Stimulated activated CD4-positive, alpha-beta T cell treated with anti-CD3 and anti-CD28 coated beads, Interleukin-4, amount 100 ng/mL, for 1 hour (primary cell): ENCODE results near the gene SETD2.
A peak's percentile ranks its signal among the peaks of the same experiment; 100 is the strongest.

Experiments used
- DNase-seq: peaks from one replicate; pipeline ENCODE4 v3.0.0-alpha.2; 2020

Gene SETD2

DNA sequence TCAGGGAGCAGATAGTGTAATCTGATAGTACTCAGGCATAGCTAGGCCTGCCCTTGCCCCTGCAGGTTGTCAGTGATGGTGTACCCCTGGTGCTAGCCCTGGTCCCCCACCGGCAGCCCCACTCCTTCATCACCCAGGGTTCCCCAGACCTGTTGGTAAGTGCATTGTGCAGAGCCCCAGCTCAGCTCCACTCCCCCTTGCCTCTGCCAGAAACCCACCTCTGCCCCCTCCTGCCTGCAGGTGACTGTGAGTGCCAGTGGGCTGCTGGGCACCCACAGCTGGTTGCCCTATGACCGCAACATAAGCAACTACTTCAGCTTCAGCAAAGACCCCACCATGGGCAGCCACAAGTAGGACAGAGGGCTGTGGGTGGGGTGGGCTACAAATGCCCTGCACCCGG is 156.9 kb downstream of the SETD2 start:
- DNase-seq: peak; percentile 1

DNA sequence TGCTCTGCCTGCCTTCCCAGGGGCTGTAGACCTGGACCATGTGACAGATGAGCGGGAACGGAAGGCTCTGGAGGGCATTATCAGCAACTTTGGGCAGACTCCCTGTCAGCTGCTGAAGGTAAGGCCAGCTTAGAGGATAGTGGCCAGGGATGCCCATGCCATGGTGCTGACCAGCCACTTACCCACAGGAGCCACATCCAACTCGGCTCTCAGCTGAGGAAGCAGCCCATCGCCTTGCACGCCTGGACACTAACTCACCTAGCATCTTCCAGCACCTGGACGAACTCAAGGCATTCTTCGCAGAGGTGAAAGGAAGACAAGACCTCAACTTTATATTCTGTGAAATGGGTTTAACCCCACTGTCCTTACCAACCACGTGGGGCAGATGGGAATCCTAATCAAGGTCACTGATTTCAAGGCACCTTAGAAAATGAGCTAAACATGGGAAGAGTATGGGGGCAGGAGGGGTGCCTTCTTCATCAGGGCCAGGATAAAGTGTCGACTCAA is 157.7 kb downstream of the SETD2 start:
- DNase-seq: no peak

DNA sequence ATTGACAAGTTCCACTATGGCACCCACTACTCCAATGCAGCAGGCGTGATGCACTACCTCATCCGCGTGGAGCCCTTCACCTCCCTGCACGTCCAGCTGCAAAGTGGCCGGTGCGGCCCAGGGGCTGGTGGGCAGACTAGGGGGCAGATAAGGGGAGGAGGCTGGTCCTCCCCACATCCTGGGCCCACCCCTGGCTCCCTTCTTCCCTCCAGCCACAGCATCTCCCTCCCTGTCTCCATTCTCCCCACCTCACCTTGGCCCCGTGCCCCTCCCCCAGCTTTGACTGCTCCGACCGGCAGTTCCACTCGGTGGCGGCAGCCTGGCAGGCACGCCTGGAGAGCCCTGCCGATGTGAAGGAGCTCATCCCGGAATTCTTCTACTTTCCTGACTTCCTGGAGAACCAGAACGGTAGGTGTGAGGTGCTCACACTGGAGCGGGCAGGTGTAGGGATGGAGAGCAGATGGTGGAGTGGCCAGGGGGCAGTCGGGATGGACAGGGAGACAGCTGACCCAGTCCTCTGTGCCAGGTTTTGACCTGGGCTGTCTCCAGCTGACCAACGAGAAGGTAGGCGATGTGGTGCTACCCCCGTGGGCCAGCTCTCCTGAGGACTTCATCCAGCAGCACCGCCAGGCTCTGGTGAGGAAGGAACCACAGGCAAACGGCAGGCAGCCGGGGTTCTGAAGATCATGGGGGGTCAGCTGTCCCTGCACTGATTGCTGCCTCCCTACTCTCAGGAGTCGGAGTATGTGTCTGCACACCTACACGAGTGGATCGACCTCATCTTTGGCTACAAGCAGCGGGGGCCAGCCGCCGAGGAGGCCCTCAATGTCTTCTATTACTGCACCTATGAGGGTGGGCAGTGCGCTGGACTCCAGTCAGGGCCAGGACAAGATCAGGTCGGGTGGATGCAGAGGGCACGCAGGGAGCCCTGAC is 158.4 kb downstream of the SETD2 start:
- no peak for DNase-seq

DNA sequence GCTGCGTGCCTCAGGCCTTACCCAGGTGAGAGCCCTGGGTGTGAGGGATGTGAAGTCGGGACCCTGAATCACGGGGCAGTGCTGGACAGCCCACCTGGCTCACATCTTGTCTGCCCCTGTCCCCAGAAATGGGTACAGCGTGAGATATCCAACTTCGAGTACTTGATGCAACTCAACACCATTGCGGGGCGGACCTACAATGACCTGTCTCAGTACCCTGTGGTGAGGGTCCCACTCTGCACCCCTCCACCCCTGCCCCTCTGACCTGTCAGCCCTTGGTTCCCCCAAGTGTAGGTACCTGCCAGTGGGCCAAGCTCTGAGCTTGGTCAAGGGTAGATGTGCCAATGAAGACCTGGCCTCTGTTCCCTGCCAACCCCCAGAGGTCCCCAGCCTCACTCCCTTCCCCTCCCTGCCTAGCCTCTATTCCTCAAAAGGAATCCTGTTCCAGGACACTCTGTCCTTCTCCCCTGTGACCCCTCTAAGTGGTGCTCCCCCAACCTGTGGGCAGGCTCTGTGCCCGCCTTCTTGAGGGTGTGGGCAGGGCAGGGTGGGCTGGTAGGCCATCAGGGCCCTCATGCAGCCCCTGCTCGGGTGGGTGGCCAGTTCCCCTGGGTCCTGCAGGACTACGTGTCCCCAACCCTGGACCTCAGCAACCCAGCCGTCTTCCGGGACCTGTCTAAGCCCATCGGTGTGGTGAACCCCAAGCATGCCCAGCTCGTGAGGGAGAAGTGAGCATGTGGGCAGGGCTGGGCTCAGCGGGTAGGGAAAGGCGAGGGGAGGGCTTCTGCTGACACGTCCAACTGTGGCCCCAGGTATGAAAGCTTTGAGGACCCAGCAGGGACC is 159.3 kb downstream of the SETD2 start:
- DNase-seq: no peak

DNA sequence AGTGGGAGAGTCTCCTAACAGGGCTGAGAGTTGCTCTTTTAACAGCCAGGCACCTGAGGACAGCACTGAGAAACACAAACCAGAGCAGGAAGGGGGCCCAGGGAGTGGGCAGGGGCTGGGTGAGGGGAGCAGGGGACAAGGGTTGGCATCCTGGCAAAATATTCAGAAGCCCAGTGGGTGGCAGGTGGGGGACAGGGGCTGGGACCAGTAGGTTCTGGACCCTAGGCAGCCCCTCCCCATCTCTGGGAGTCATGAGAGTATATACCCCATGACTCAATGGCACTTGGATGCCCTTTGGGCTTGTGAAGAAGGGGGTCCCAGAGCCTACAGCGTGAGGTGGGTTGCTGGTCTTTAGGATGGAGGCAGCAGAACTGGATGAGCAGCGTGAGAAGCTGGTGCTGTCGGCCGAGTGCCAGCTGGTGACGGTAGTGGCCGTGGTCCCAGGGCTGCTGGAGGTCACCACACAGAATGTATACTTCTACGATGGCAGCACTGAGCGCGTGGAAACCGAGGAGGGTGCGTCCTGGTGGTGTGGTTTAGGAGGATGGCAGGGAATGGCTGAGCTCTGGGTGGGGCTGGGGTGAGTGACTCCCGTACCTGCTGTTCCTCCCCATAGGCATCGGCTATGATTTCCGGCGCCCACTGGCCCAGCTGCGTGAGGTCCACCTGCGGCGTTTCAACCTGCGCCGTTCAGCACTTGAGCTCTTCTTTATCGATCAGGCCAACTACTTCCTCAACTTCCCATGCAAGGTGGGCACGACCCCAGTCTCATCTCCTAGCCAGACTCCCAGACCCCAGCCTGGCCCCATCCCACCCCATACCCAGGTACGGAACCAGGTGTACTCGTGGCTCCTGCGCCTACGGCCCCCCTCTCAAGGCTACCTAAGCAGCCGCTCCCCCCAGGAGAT is 160.2 kb downstream of the SETD2 start:
- peak; percentile 1 for DNase-seq

DNA sequence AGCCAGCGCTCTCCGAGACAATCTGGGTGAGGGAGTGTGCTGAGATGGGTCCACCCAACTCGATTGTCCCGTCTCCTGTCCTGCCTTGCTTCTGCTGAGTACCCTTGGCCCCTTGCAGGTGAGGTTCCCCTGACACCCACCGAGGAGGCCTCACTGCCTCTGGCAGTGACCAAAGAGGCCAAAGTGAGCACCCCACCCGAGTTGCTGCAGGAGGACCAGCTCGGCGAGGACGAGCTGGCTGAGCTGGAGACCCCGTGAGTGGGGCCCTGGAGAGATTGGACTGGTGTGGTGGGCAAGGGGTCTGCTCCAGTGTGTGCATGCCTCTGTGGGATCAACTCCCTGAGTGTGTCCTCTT is 160.9 kb downstream of the SETD2 start:
- DNase-seq: no peak

DNA sequence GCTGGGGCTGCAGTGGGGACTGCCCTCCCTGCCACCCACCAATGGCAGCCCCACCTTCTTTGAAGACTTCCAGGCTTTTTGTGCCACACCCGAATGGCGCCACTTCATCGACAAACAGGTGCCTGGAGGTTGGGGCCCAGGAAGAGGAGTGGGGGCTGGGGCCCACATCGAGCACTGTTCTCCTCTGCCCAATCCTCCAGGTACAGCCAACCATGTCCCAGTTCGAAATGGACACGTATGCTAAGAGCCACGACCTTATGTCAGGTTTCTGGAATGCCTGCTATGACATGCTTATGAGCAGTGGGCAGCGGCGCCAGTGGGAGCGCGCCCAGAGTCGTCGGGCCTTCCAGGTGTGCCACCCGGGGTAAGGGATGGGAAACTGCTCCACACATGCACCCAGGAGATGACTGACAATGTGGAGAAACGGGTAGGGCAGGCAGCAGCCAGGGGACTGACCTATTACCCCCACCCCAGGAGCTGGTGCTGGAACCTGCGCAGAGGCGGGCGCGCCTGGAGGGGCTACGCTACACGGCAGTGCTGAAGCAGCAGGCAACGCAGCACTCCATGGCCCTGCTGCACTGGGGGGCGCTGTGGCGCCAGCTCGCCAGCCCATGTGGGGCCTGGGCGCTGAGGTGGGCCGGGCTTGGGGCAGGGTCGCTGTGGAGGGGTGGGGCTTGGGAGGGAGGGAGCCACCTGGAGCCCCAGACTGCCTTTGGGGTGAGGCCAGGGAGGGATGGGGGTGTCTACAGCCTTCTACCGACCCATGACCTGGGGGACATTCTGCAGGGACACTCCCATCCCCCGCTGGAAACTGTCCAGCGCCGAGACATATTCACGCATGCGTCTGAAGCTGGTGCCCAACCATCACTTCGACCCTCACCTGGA is 161.5 kb downstream of the SETD2 start:
- DNase-seq: peak; percentile 2

DNA sequence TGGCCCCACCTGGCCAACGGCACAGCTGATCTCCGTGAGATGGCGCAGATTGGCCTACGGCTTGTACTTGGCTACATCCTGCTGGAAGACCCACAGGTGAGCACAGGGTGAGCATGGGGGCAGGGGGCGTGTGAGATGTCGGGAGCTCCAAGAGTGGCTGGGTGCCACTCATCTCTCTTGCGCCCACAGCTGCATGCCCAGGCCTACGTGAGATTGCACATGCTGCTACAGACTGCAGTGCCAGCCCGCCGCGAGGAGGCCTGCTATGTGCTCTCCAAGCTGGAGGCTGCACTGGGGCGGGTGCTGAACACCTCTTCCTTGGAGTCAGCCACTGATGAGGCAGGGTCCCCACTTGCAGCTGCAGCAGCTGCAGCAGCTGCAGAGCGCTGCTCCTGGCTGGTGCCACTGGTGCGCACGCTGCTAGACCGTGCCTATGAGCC is 162.2 kb downstream of the SETD2 start:
- peak; percentile 1 for DNase-seq

DNA sequence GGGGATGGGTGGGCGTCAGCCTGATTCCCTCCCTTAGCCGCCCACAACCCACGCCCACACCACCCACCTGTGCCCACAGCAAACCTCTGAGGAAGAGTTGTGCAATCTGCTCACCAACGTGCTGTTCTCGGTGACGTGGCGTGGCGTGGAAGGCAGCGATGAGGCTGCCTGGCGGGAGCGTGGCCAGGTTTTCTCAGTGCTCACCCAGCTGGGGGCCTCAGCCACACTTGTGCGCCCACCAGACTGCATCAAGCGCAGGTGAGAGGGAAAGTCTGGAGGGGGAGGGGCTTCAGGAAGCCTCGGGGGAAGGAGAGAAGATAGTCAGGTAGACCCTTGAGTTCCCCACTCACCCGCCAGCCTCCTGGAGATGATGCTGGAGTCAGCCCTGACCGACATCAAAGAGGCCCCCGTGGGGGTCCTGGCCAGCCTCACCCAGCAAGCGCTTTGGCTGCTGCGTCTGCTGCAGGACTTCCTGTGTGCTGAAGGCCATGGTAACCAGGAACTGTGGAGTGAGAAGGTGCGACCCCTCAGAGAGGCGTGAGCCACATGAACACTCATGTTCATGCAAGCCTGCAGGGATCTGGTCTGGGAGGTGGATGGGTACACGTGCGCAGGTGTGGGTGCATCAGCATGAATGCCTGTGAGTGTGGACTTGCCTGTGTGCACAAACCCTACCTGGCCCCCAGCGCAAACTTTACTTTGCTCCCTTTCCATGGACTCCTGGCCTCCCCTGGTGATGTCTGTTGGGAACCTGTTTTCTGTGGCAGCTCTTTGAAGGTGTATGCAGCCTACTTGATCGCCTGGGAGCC is 162.8 kb downstream of the SETD2 start:
- DNase-seq: peak; percentile 1

DNA sequence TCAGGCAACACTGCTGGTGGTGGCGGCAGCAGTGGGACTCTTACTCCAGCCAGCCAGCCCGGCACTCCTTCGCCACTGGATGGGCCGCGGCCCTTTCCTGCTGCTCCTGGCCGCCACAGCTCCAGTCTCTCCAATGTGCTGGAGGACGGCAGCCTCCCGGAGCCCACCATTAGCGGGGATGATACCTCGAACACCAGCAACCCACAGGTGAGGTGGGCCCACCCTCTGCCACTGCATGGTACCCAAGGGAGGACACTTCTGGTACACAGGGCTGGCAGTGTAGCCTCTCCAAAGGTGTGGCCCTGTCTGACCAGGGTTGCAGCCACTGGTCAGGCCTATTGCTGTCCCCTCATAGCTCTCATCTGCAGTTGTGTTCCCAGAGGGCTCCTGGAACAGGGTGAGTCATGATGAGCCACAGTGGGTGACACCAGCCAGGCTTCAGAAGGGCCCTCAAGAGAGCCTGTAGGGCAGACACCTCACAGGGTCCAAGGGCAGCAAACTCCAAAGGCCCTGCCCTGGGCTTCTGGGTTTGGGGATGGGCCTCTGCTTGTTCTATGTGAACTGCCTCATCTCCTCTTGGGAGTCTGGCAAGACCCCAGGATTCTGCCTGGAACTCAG is 163.6 kb downstream of the SETD2 start:
- no peak for DNase-seq

DNA sequence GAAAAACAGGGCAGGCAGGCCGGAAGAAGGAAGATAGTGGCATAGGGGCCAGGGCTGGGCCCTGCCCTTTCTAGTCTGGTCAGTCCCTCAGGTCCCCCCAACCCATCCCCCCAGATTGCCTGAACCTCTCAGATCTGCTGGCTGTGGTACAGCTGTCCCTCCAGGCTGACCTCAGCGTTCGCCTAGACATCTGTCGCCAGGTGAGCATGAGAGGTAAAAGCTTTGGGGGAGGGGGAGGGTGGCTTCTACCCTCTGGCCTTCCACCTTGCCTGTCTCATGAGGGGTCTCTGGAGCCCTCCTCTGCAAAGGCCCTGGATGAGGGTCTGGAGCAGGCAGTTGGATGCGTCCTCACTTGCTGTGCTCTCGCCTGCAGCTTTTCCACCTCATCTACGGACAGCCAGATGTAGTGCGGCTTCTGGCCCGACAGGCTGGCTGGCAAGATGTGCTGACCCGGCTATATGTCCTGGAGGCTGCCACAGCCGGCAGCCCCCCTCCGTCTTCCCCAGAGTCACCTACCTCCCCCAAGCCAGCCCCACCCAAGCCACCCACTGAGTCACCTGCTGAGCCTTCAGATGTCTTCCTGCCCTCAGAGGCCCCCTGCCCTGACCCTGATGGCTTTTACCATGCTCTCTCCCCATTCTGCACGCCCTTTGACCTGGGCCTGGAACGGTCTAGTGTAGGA is 164.3 kb downstream of the SETD2 start:
- DNase-seq: no peak

DNA sequence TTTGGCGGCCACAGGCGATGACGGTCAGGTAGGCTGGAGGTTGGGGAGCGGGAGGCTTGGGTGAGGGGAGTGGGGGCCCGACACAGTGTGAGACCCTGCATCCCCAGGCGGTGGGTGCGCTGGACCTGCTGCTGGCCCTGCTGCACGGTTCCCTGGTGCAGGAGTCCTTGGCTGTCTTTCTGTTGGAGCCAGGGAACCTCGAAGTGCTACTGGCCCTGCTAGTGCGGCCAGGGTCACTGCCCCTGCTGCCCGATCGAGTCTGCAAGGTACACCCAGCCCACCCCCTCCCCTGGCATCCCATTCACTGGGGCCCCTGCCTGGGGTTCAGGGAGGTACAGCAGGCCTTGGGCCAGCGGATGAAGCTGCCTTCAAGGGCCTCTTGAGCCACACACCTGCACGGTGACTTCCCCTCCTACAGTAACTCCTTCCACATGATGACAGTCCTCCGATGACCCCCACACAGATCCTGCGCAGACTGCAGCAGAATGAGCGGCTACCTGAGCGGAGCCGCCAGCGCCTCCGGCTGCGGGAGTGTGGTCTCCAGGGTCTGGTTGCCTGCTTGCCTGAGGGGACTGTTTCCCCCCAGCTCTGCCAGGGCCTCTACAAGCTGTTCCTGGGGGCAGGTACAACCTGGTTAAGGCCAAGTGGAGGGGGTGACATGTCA is 164.9 kb downstream of the SETD2 start:
- DNase-seq: no peak

DNA sequence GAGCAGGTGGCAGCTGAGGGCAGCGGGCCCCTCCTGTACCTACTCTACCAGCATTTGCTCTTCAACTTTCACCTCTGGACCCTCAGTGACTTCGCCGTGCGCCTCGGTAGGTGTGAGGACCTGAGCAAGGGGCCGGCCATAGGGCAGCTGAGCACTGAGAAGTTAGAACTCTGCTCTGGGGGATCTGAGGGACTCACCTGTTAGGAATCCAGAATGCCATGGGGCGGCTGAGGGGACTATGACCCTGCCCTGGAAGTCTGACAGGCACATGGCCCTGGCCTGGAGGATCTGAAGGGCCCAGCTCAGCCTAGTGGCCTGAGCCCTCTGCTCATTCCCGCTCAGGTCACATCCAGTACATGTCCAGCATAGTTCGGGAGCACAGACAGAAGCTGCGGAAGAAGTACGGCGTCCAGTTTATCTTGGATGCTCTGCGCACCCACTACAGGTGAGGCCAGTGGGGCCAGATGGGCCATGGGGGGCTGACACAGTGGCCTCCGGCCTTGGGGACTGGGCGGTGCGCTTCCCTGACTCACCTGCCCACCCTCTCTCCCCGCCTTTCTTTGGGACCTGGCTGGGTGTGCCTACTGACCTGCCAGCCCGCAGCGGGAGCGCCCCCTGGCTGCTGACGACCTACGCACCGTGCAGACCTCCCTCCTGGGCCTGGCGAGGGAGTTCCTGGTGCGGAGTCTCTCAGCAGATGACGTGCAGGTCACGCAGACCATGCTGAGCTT is 165.6 kb downstream of the SETD2 start:
- peak; percentile 79 for DNase-seq

DNA sequence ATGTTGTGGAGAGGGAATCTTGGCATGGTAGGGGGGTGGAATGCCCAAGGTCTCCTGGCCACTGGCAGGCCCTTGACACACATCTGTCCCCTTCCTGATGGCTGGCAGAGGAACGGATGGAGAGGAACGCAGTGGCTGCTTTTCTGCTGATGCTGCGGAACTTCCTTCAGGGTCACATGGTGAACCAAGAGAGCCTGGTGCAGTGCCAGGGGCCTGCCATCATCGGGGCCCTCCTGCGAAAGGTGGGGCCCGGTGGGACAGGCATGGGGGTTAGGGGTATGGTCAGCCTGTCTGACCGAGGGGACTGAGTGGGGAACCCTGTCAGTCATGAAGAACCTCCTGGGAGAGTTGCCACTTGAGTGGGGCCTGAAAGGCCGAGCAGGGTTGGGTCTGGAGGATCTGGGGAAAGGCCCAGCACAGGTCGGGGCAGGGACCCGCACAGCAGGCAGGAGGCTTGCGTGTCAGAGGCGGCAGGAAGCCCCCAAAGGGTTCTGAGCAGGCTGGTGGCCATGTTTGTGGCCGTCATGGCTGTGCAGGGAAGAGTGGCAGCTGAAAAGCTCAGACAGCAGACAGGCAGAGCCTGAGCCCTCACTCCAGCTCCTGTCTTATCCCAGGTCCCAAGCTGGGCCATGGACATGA is 166.3 kb downstream of the SETD2 start:
- DNase-seq: no peak

DNA sequence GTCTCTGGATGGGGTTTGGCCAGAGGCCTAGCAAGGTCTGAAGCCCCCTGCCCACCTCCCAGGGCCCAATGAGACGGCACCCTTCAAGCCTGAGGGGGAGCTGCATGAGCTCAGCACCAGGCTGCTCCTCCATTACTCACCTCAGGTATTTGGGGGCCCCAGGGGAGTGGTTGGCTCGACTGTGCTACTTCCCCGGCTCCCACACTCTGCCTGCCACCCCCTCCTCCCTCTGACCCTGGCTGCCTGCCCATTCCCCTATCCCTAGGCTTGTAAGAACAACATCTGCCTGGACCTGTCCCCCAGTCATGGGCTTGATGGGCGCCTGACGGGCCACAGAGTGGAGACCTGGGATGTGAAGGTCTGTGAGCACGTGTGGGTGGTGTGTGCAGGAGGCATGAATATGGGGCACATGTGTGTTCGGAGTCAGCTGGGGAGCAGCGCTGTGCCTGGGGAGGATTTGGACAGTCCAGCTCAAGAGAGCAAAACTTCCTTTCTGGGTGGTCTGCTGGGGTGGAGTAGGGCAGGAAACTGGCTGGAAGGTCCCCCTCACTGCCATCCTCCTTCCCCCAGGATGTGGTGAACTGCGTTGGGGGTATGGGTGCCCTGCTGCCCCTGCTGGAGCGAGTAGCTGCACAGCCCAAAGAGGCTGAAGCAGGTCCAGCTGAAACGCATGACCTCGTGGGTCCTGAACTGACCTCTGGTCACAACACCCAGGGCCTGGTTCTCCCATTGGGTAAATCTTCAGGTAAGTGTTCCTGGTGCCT is 167.0 kb downstream of the SETD2 start:
- no peak for DNase-seq

DNA sequence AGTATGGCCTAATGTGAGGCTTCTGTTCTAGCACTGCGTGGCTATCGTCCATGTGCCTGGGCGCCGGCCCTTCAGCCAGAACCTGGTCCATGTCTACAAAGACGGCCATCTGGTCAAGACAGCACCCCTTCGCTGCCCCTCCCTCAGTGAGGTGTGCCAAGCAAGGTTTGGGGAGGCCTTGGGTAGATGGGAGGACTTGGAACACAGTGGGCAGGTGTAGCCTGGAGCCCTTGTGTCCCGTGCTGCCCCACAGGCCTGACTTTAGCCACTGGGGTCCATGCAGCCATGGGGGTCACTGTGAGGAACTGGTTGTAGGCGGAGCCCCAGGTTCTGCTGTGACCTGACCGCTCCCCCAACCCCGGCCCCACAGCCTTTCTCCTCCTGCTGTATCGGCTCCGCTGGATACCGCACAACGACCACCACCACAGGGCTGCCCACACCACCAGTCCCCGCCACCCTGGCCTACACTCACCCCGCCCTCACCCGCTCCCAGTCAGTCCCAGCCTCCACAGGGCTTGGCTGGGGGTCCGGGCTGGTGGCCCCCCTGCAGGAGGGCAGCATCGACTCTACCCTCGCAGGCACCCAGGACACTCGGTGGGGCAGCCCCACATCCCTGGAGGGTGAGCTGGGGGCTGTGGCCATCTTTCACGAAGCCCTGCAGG is 167.9 kb downstream of the SETD2 start:
- no peak for DNase-seq
